NB4 (cell line): Measurements from ENCODE around the gene ADCK1.

Experiments used
- CTCF ChIP-seq: IDR thresholded peaks from one replicate; pipeline ENCODE4 v1.5.1; 2012; ENCODE audit warnings: low read depth, low read length
- POLR2A ChIP-seq: IDR thresholded peaks from 2 replicates; pipeline ENCODE4 v1.6.1; 2011; ENCODE audit warnings: mild to moderate bottlenecking; ENCODE audit not compliant: insufficient read length; ENCODE audit errors: extremely low read depth

- TF ChIP-seq POLR2A (no peak), CTCF (no peak)
Observed at GRCh38 chr14:77752799-77753516, 47.0 kb upstream of the ADCK1 start.
